Activated T-cell treated with anti-CD3 and anti-CD28 coated beads, Interleukin-2, amount 50 U/mL, for 1 hour (primary cell): ENCODE results near the gene CENPF.
"Not testable (repeated sequence)": the region's sequence is repeated elsewhere in the genome, so short reads cannot be mapped to it uniquely, and the experiment has no call there.

Experiments
- DNase-seq: peaks from one replicate; pipeline ENCODE4 v3.0.0-alpha.2; 2020

CENPF gene, protein sequence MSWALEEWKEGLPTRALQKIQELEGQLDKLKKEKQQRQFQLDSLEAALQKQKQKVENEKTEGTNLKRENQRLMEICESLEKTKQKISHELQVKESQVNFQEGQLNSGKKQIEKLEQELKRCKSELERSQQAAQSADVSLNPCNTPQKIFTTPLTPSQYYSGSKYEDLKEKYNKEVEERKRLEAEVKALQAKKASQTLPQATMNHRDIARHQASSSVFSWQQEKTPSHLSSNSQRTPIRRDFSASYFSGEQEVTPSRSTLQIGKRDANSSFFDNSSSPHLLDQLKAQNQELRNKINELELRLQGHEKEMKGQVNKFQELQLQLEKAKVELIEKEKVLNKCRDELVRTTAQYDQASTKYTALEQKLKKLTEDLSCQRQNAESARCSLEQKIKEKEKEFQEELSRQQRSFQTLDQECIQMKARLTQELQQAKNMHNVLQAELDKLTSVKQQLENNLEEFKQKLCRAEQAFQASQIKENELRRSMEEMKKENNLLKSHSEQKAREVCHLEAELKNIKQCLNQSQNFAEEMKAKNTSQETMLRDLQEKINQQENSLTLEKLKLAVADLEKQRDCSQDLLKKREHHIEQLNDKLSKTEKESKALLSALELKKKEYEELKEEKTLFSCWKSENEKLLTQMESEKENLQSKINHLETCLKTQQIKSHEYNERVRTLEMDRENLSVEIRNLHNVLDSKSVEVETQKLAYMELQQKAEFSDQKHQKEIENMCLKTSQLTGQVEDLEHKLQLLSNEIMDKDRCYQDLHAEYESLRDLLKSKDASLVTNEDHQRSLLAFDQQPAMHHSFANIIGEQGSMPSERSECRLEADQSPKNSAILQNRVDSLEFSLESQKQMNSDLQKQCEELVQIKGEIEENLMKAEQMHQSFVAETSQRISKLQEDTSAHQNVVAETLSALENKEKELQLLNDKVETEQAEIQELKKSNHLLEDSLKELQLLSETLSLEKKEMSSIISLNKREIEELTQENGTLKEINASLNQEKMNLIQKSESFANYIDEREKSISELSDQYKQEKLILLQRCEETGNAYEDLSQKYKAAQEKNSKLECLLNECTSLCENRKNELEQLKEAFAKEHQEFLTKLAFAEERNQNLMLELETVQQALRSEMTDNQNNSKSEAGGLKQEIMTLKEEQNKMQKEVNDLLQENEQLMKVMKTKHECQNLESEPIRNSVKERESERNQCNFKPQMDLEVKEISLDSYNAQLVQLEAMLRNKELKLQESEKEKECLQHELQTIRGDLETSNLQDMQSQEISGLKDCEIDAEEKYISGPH (N-terminal part only)

DNA sequence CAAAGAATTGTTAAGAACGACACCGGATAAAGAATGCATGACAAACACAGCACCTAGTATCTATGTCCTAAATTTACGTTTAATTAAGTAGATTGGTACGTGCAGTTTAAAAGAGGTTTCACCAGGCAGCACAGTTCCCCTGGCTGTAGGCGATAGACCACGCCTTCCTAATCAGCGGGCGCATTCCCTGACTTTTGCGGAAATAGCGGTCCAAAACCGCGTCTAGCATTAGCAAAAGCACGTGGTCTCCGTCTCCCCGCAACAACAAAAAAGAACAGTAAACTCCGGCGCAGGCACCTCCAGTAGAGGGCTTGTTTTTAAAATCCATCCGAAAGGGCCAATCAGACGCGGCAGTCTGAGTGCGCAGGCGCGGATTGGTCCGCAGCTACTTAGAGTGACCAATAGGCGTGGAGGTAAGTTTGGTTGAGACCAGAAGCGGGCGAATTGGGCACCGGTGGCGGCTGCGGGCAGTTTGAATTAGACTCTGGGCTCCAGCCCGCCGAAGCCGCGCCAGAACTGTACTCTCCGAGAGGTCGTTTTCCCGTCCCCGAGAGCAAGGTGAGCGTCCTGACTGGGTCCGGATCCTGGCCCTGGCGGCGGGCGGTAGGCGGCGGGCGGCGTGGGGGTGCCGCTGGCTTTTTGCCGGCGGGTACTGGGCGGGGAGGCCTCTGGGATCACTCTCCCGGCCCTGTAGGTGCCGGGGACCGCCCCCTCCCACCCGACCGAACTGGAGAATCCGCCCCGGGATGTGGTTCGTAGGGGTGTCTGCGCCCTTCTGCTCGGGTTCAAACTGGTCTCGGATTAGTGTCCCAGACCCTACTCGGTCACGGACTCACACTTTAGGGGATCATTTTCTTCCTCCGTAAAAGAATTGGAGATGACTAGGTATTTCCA is at the start of gene CENPF:
Gene CENPF (plus strand): TSS at position 432 of the 894 bp plus-strand sequence. CDS start 10,560 bp downstream, outside the sequence.
- peak; percentile 91 for DNase-seq

DNA sequence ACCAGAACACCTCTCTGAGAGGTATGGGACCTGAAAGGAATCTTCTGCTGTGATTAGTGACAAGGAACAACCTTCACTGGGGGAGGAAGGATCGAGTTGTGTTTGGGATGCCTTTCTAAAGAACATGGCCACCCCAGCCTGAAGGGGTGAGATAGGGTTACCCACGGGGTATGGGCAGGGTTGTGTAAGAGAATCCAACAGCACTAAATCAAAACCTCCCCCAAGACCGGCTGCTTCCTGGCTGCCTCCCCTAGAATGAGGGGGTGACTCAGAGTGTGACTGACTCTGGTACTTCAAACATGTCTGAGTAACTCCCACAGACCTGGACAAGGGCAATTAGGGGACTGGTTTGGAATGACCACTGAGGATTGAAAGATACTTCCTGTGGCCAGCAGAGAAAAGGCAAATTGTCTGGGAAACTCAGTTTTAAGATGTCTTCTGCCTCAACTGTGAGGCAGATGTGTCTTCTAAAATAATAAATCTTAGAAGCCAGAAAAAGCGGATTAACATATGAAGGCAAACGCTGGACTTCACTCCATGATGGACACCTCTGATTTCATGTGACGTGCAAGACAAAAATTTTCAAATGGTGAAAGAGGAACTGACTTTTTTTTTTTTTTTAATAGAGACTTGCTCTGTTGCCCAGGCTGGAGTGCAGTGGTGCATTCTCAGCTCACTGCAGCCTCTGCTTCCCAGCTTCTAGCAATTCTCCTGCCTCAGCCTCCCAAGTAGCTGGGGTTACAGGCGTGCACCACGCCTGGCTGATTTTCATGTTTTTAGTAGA is 44.9 kb upstream of the CENPF start:
- no peak for DNase-seq

DNA sequence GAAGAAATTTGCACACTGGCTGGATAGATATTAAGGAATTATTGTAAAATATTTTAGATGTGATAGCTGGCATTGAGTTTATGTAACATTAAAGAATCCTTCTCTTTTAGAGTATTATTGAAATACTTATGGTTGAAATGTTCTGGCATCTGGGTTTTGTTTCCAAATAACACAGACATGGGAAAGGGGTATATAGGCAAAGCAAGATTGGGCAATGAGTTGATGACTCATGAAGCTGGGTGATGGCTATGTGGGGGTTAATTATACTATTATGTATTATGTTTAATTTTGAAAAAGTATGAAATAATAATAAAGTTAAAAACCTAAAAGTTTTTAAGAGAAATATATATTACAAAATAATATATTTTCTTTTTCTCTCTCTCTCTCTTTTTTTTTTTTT is 39.1 kb upstream of the CENPF start:
- DNase-seq: no peak

DNA sequence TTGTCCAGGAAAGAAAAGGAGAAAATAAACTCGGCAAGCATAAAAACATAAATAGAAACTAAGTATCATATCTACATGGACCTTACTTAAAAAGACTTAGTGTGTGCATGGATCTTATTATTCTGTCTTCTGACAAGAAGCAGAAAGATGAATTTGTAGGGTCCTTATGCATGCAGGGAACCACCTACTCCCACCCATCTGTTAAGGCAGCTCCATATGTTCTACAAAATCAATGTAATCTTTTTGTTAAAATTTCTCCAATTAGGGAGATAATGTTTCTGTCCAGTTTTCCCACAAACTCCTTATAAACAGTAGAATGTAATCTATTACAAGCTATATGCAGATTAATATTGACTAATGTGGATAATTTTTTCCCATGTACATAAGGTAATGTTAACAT is 37.7 kb upstream of the CENPF start:
- no peak for DNase-seq

DNA sequence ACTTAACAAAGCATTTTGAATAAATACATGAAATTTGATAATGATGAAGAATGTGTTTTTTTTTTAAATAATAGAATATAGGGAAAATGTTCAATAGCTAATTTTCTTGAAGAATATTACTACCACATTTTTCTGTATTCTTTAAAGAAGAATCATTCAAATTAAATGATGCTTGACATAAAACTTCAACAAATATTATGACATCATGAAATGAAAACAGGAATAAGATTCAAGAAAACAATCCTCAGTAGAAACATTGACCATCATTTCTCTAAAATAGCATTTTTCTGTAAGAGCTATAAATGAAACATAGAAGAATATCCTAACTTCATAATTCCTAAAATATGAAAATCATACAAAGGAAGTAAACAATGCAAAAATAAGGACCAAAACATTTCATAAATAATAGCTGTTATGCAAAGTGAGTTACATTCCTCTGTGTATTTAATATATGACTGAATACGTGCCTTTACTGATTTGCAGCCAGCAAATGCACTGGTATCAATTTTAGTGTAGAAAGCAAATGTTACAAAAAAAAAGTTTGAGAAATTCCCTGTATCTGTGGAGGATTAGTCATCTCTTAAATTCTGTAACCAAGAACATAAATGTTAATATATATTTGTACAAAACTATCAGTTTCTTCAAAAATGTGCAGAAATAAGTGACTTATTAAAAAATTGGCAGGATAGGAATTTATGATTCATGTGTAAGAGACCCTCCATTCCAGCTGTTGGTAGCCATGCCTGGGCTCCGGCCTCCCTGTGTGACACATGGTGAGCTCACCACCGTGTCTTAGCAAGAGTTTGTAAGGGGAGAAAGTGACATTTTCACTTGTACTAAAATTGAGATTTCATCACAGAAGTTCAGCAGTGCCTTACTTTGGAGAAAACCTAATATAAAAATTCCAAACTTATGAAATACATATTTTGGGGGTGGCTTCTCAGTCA is 36.6 kb upstream of the CENPF start:
- no peak for DNase-seq

DNA sequence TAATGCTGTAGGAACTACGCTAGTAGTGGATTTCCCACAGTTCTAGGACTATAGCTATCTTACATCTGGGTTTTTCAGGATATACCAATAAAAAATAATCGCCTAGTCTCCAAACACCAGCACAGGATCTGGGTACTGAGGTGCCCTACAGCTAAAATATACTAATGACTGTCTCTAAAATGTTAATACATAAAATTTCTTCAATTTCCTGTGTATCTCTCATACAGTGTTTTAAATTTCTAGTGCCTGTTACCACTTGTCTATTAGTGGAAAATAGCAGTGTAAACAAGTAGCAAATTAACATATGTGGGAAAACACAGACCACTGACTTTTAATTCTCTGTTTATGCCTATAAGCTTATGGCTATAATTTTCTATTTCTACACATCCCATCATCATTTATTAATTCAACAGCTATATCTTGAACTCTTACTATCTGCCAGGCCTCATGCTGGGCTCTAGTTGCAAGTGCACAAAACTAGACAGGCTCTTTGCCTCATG is 35.5 kb upstream of the CENPF start:
- DNase-seq: no peak

DNA sequence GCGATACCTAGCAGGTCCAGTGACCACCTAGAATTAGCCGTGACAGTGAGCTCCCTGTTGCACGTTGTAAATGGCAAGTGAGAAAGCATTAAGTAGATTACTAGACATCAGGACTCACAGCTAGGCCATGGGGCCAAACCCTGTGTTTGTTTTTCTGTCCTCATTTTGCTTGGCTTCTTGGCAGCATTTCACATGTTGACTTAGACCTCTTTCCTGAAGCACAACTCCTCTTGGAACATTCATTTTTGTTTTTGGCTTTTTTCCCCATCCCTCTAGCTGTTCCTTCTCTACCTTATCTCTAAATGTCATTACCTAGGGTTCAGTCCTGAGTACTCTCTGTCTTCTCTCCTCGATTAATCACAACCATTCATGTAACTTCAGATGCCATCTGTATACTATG is 34.7 kb upstream of the CENPF start:
- no peak for DNase-seq

DNA sequence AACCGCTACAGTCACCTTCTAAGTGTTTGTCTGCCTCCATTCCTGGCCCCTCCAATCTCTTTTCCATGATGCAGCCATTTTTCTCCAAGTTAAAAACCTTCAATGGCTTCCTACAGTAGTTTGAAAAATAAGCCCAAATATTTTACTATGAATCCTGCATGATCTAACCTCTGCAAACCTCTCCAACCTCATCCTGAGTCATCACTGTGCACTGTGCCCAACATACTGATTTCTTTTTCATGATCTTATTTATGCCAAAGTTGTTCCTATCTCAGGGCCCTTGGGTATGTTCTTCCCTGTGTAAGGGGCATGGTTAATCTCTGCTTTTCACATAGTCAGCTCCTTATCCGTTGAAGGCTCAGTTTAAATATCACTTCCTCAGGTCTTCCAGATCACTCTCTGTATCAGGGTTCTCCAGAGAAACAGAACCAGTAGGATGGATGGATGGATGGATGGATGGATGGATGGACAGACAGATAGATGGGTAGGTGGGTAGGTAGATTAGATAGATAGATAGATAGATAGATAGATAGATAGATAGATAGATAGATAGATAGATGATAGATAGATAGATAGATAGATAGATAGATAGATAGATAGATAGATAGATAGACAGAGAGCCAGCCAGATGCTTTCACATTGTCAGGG is 33.5 kb upstream of the CENPF start:
- no peak for DNase-seq

DNA sequence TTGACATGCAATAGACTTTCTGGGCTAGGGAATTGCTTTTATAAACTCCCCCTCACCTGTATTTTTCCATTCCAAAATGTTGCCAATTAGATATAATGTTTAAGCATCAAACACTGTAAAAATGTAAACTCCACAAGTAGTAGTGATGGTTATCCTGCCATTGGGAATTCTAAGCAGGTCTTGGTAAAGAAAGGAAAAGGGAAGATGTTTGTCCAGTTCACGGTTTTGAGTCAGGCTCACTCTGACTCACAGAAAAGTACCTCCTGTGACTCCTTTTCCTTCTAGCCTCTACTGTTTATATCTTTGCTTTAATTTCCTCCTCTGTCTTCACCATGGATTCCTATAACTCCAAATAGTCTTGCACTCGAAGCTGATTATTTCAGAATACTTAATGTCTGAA is 32.6 kb upstream of the CENPF start:
- no peak for DNase-seq

DNA sequence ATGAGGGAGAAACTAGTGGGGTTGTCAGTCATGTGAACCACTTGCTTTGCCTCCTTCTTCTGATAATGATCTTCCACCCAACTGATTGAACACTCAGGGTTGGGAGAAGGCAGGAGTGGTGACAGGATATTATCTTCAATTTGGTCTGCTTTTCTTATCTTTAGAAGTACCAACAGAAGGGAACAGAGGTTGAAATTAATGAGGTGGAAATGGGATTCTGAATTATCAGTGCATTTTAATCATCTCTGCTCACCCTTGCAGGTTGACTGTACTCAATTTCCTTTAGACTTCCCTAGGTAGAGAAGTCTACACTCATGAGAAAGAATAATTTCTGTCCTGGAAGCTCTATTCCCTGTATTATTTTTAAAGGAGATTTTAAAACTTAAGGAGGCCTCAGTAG is 31.7 kb upstream of the CENPF start:
- no peak for DNase-seq

DNA sequence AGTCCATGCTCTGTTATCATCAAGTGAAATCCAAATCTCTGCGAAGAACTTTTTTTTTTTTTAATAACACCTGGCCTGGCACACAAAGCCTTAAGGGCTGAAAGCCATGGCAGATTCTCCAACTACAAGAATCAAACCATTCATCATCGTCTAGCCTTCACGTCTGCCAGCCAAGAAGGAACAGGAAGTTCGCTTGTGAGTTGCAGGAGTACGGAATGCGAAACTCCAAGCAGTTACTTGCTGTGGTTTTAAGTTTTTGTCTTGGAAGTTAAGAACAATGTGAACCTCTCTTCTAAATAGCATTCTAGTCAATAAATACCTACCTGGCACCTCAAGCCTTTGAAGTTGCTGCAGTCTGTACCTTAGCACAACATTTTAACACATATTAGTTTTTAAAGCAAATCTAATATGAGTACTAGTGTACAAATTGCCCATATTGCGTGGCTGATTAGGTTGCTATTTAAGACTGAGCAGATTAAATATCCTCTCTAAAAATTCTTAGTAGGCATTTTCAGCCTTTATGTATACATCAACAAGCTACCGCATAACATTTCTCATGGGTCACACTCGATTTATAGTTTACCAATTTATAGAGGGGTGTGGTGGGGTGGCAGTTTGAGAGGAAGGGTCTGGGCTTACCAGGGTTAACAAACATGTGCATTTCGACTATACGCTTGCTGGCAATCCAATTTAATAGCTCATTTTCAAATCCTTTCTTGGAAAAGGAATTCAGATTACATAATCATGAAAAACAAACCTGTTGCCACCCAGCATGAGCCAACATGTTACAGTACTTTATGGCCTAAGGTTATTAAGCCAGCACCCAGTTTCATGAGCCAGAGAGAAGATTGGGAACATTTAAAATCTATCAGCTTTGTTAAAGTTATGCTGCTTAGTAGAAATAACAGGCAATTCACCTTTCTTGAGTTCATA is 29.3 kb upstream of the CENPF start:
- no peak for DNase-seq

DNA sequence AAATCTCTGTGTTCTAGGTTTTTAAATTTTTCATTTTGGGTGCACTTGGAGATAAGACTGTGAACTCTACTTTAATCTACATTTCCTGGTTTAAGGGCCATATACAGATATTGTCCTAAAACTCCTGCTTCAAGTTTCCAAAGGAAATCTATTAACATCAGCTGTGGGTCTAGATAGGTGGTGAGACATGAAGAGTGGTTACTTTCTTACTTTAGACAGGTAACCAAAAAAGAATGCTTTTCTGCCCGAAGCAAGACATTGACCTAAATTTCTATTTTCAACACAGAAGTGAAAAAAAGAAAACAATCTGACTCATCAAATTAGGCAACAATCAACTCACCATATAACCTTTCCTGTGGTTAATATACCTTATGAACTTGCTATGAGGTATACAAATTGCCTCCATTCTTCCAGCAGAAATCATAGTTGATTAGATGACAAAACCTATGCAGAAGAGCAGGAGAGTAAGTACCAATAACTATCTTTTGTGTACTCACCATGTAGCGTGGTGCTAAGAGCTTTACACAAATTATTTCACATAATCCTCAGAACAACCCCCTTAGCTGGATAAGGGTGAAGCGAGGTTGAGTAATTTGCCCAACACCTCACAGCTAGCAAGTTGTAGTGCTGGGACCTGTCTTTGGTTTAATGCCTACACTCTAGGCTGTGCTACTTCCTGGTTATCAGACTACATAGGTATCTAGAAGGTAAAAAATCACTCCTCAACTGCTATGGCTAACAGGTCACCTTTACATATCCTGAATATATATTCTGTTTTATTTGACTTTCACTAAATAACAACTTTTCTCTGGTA is 28.2 kb upstream of the CENPF start:
- no peak for DNase-seq

DNA sequence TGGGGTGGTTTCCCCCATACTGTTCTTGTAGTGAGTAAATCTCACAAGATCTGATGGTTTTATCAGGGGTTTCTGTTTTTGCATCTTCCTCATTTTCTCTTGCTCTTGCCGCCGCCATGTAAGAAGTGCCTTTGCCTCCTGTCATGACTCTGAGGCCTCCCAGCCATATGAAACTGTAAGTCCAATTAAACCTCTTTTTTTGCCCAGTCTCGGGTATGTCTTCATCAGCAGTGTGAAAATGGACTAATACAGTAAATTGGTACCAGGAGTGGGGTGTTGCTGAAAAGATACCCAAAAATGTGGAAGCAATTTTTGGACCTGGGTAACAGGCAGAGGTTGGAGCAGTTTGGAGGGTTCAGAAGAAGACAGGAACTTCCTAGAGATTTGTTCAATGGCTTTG is 26.9 kb upstream of the CENPF start:
- not testable (repeated sequence) for DNase-seq

DNA sequence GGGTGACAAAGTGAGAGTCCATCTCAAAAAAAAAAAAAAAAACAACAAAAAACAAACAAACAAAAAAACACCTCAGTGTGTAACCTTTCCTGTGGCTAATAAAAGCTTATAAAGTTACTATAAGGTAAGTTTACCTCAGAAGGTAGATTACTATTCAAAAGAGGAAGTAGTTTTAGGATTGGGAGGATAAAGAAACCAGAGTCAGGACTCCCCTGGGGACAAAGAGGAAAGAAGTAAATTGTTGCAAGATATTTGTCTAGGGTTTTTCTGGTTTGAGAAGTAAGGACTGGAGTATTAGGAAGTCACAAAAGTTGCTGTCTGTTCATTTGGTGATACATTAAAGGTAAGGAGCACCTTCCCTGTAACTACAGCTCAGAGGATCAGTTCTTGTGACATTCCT is 23.8 kb upstream of the CENPF start:
- no peak for DNase-seq

DNA sequence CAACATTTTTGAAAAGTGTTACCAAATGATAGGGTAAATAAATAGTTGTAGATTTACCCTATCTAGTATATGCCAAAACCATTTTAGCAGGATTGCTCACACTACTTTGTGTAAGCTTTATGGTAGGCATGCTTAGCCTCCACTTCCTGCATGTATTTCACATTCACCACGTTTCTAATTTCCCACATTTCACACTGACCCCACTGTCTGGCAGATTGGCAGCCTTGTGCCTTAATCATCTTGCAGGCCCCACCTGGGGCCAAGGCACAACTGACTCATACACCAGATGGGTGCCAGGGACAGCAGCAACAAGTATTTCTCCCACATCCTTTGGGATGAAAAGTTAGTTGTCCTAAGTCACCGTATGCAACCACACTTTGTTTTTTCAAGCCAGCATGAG is 21.2 kb upstream of the CENPF start:
- DNase-seq: no peak

DNA sequence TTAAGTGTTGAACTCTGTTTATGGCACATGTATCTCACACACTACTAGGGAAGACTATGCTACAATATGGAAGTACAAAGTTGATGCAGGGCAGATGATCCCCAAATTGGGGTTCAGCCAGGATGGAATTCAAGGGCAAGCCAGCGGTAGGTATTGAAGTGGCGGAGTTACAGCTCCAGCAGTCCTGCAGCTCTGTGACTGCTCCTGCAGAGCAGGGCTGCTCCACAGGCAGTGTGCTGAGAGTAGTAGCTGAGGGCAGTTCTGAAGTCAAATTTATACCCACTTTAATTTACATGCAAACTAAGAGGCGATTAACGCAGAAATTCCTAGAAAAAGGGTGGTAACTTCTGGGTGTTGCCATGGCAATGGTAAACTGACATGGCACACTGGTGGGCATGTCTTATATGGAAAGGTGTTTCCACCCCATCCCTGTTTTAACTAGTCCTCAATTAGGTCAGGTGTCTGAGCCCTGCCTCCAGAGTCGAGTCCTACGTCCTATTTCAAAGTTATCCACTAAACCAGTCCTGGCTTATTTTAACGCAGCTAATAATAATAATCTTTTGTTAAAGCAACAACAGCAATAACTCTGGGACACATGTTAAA is 20.6 kb upstream of the CENPF start:
- DNase-seq: no peak

DNA sequence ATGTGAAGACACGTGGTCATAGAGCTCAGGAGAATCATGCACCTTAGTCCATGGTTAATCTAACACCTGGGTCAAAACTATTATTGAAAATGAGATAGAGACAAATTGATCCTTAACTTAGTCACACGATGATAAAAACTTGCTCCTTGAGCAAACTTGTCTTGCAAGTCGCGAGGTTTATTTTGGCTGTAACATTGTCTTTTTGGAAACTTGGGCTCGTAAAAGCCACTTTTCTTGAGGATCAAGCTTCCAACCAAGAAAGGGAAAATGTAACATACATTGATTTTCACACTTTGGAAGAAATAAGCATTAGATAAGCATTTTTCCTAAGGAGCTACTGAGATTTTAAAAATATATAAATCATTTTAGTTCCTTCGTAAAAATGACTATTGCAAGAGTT is 19.9 kb upstream of the CENPF start:
- DNase-seq: no peak
